HepG2 (cell line): ENCODE measurements around the gene MAFB. TPM values are rescaled to one million over a fixed set of nuclear protein-coding genes. Genes with fewer than 3 reads are reported as not detected.

Source experiments
- EP300 ChIP-seq, 3 experiments: sonication (generic) in 1 of 3; formaldehyde crosslinking in 1 of 3; IDR thresholded peaks; 2 replicates each; pipeline versions ENCODE4 v1.5.1 to v1.6.1; 2011 to 2020; ENCODE audit warnings: low read depth in 2 of 3, low read length in 2 of 3, borderline replicate concordance in 1 of 3, improper control_type of control experiment in 1 of 3, mild to moderate bottlenecking in 1 of 3, missing genetic modification reagents in 1 of 3, moderate library complexity in 1 of 3
- FOXO1 ChIP-seq: sonication (generic); formaldehyde crosslinking; IDR thresholded peaks from 2 replicates; pipeline ENCODE4 v1.4.0; 2020; ENCODE audit warnings: missing genetic modification reagents
- HDAC6 ChIP-seq: fragments of 200-600 bp; sonication (generic); IDR thresholded peaks from 2 replicates; pipeline ENCODE4 v1.7.0; 2017; ENCODE audit warnings: mild to moderate bottlenecking, antibody characterized with exemption, low read length, low read depth
- KLF12 ChIP-seq: sonication (generic); formaldehyde crosslinking; IDR thresholded peaks from 2 replicates; pipeline ENCODE4 v1.4.0; 2020; ENCODE audit warnings: missing genetic modification reagents, borderline replicate concordance
- NONO ChIP-seq, 2 experiments: fragments of 450-650 bp in 1 of 2; sonication (generic) in 1 of 2; formaldehyde crosslinking in 1 of 2; IDR thresholded peaks in 1 of 2; conservative IDR thresholded peaks in 1 of 2; 2 replicates each; pipeline versions ENCODE4 v1.6.1 to v1.8.0; 2017 to 2022; ENCODE audit warnings: mild to moderate bottlenecking in 1 of 2, missing genetic modification reagents in 1 of 2, moderate library complexity in 1 of 2
- NR2F2 ChIP-seq: IDR thresholded peaks from 2 replicates; pipeline ENCODE4 v1.6.1; 2012; ENCODE audit warnings: low read depth, inconsistent platforms, borderline replicate concordance
- NR2F6 ChIP-seq, 2 experiments: IDR thresholded peaks; 2 replicates each; pipeline ENCODE4 v1.6.1; 2016; ENCODE audit warnings: antibody characterized with exemption in 1 of 2, mild to moderate bottlenecking in 1 of 2
- SMARCE1 ChIP-seq: fragments of 450-650 bp; IDR thresholded peaks from 2 replicates; pipeline ENCODE4 v1.6.1; 2017; ENCODE audit warnings: borderline replicate concordance
- TAF1 ChIP-seq: sonication (generic); formaldehyde crosslinking; IDR thresholded peaks from 2 replicates; pipeline ENCODE4 v1.4.0; 2020; ENCODE audit warnings: missing genetic modification reagents
- XRCC5 ChIP-seq: fragments of 200-400 bp; formaldehyde crosslinking; optimal IDR thresholded peaks from 2 replicates; pipeline ENCODE3; 2017; ENCODE audit warnings: mild to moderate bottlenecking, low read length
- ZNF768 ChIP-seq: sonication (generic); formaldehyde crosslinking; IDR thresholded peaks from 2 replicates; pipeline ENCODE4 v1.4.0; 2020; ENCODE audit warnings: missing genetic modification reagents
- polyA plus RNA-seq, 8 experiments: library from polyadenylated mRNA; depleted of rRNA in 3 of 8; stranded (reverse) in 7 of 8; unstranded in 1 of 8; fragments of >200 nt; fragmentation: Illumina TruSeq in 4 of 8; extraction: Trizol in 4 of 8; gene quantifications; 2 replicates each; pipeline versions ENCODE4 v1.2.1 to v1.2.3, GENCODE V29; 2011 to 2016; ENCODE audit warnings: low read depth in 4 of 8, missing spikeins in 1 of 8, mixed read lengths in 1 of 8; ENCODE audit not compliant: insufficient read depth in 1 of 8
- total RNA-seq, 5 experiments: library from RNA; depleted of rRNA; stranded (reverse); fragments of >200 nt; fragmentation: Illumina TruSeq; extraction: Trizol; gene quantifications; 2 replicates each; pipeline ENCODE4 v1.2.3, GENCODE V29; 2016; ENCODE audit warnings: low read depth in 1 of 5
- TF ChIP-seq, protein P1 (sequence below): IDR thresholded peaks from 2 replicates; pipeline ENCODE4 v1.6.1; 2016; ENCODE audit warnings: low read depth
- TF ChIP-seq, protein P2 (sequence below): fragments of 450-650 bp; IDR thresholded peaks from 2 replicates; pipeline ENCODE4 v1.6.1; 2016
- TF ChIP-seq, protein P3 (sequence below): sonication (generic); formaldehyde crosslinking; IDR thresholded peaks from 2 replicates; pipeline ENCODE4 v1.5.0; 2020; ENCODE audit warnings: mild to moderate bottlenecking, missing genetic modification reagents
- TF ChIP-seq, protein P4 (sequence below): sonication (generic); formaldehyde crosslinking; IDR thresholded peaks from 2 replicates; pipeline ENCODE4 v1.4.0; 2020; ENCODE audit warnings: missing genetic modification reagents
- TF ChIP-seq, protein P5 (sequence below): sonication (generic); formaldehyde crosslinking; IDR thresholded peaks from 2 replicates; pipeline ENCODE4 v1.4.0; 2020; ENCODE audit warnings: missing genetic modification reagents

MAFB gene
- total and polyA plus RNA-seq, 2 of the 13 experiments (the other 11 are each of a cell fraction or from before 2014, with no cell fraction given) = 0.08 to 0.11 TPM

DNA sequence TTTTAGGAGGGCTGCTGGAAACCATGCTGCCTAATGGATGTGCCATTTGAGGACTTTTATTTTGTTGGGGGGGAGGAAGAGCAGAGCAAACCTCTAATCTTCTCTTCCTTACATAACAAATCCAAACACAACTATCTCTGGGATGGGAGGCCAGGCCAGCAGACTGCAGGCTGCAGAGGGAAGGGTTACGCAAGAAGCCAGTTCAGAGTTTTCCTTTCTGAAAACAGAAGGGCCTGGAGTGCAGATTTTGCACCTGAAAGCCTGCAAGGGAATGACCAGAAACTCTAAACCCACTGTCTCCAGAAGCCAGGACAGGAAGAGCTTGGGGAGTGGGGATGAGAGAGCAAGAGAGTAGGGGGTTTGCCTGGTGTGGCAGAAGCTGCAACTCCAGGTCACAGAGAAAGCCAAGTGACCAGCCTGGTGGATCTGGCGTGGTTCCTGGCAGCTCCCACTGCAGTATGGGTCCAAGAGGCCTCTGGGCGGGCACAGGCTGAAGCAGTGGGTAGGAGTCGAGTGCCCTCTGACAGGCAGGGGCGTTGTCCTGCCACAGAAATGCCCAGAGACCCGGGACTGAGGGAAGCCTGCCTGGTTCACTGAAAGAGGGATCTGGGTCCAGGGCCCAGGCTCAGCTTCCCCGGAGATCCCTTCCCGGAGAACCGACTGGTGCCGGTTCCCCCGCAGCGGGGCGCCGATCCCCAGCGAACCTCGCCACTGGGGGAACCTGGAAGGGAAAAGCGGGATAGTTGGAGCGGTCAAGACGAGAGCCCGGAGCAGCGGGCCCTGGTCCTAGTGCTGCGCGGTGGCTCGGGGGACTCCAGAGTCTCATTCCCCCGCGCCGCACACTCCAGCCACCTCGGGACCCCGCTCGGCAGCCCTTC is 6.7 kb downstream of the MAFB start (continued):
- TF ChIP-seq NR2F6 (IDR thresholded peaks at IDR 0.05) (peak; percentile 56), NR2F6 (CRISPR knock-in tag; IDR thresholded peaks at IDR 0.05) (peak; percentile 52; the same call in 1 of the 2 replicates), TAF1 (CRISPR knock-in tag) (no peak; the same call in 1 of the 2 replicates), KLF12 (peak; percentile 63; the same call in 1 of the 2 replicates), FOXO1 (CRISPR knock-in tag) (peak; percentile 59; the same call in 1 of the 2 replicates), NR2F2 (peak; percentile 28; the same call in 1 of the 2 replicates), EP300 (IDR thresholded peaks at IDR 0.05; ENCODE audit: low read depth in 2 of 2, low read length in 2 of 2) (peak in 1 of 2 experiments; percentile 74; a peak in 2 of 4 replicates), EP300 (CRISPR knock-in tag; IDR thresholded peaks at IDR 0.05; ENCODE audit: borderline replicate concordance) (no peak), SMARCE1 (no peak), NONO (IDR thresholded peaks at IDR 0.05) (no peak), NONO (CRISPR knock-in tag; conservative IDR thresholded peaks at IDR 0.05) (peak; percentile 68; the same call in 1 of the 2 replicates), XRCC5 (peak; percentile 71), HDAC6 (no peak), ZNF768 (CRISPR knock-in tag) (no peak)
- TF ChIP-seq, protein P1, sequence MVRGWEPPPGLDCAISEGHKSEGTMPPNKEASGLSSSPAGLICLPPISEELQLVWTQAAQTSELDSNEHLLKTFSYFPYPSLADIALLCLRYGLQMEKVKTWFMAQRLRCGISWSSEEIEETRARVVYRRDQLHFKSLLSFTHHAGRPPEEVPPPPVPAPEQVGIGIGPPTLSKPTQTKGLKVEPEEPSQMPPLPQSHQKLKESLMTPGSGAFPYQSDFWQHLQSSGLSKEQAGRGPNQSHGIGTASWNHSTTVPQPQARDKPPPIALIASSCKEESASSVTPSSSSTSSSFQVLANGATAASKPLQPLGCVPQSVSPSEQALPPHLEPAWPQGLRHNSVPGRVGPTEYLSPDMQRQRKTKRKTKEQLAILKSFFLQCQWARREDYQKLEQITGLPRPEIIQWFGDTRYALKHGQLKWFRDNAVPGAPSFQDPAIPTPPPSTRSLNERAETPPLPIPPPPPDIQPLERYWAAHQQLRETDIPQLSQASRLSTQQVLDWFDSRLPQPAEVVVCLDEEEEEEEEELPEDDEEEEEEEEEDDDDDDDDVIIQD (CRISPR knock-in tag) = peak; percentile 53; the same call in 1 of the 2 replicates
- TF ChIP-seq, protein P2, sequence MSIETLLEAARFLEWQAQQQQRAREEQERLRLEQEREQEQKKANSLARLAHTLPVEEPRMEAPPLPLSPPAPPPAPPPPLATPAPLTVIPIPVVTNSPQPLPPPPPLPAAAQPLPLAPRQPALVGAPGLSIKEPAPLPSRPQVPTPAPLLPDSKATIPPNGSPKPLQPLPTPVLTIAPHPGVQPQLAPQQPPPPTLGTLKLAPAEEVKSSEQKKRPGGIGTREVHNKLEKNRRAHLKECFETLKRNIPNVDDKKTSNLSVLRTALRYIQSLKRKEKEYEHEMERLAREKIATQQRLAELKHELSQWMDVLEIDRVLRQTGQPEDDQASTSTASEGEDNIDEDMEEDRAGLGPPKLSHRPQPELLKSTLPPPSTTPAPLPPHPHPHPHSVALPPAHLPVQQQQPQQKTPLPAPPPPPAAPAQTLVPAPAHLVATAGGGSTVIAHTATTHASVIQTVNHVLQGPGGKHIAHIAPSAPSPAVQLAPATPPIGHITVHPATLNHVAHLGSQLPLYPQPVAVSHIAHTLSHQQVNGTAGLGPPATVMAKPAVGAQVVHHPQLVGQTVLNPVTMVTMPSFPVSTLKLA = no peak
- TF ChIP-seq, protein P3, sequence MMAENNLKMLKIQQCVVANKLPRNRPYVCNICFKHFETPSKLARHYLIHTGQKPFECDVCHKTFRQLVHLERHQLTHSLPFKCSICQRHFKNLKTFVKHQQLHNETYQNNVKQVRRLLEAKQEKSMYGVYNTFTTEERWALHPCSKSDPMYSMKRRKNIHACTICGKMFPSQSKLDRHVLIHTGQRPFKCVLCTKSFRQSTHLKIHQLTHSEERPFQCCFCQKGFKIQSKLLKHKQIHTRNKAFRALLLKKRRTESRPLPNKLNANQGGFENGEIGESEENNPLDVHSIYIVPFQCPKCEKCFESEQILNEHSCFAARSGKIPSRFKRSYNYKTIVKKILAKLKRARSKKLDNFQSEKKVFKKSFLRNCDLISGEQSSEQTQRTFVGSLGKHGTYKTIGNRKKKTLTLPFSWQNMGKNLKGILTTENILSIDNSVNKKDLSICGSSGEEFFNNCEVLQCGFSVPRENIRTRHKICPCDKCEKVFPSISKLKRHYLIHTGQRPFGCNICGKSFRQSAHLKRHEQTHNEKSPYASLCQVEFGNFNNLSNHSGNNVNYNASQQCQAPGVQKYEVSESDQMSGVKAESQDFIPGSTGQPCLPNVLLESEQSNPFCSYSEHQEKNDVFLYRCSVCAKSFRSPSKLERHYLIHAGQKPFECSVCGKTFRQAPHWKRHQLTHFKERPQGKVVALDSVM = 0 out of 2 replicates have a peak, but pooled peaks have one; percentile 37
- TF ChIP-seq, protein P4, sequence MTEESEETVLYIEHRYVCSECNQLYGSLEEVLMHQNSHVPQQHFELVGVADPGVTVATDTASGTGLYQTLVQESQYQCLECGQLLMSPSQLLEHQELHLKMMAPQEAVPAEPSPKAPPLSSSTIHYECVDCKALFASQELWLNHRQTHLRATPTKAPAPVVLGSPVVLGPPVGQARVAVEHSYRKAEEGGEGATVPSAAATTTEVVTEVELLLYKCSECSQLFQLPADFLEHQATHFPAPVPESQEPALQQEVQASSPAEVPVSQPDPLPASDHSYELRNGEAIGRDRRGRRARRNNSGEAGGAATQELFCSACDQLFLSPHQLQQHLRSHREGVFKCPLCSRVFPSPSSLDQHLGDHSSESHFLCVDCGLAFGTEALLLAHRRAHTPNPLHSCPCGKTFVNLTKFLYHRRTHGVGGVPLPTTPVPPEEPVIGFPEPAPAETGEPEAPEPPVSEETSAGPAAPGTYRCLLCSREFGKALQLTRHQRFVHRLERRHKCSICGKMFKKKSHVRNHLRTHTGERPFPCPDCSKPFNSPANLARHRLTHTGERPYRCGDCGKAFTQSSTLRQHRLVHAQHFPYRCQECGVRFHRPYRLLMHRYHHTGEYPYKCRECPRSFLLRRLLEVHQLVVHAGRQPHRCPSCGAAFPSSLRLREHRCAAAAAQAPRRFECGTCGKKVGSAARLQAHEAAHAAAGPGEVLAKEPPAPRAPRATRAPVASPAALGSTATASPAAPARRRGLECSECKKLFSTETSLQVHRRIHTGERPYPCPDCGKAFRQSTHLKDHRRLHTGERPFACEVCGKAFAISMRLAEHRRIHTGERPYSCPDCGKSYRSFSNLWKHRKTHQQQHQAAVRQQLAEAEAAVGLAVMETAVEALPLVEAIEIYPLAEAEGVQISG (CRISPR knock-in tag) = peak; percentile 84
- TF ChIP-seq, protein P5, sequence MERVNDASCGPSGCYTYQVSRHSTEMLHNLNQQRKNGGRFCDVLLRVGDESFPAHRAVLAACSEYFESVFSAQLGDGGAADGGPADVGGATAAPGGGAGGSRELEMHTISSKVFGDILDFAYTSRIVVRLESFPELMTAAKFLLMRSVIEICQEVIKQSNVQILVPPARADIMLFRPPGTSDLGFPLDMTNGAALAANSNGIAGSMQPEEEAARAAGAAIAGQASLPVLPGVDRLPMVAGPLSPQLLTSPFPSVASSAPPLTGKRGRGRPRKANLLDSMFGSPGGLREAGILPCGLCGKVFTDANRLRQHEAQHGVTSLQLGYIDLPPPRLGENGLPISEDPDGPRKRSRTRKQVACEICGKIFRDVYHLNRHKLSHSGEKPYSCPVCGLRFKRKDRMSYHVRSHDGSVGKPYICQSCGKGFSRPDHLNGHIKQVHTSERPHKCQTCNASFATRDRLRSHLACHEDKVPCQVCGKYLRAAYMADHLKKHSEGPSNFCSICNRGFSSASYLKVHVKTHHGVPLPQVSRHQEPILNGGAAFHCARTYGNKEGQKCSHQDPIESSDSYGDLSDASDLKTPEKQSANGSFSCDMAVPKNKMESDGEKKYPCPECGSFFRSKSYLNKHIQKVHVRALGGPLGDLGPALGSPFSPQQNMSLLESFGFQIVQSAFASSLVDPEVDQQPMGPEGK = peak; percentile 83; the same call in 1 of the 2 replicates
